ENCODE data around the gene ISL2. TPM values are rescaled to one million over a fixed set of nuclear protein-coding genes. Genes with fewer than 3 reads are reported as not detected.

ISL2 gene
- total and polyA plus RNA-seq, 2 donors (not counting 1 experiment from before 2014, with no cell fraction given), result 0.03 to 0.17 TPM

GRCh38 chr15:76380249-76380648, 43.7 kb downstream of the ISL2 start:
- H2AFZ ChIP-seq (ENCODE audit: low read length), result no peak overlapping the region
- no peaks in the 10 kb centered on the region for H3K79me2 ChIP-seq (ENCODE audit: control insufficient read depth, insufficient read depth, low read length)
- H3K4me1 ChIP-seq (ENCODE audit: control insufficient read depth, extremely low read depth, insufficient read depth, low read length), result no peaks in the 10 kb centered on the region
- no peaks in the 10 kb centered on the region for H3K27me3 ChIP-seq (ENCODE audit: control insufficient read depth, insufficient read depth, low read length)
- H3K27ac ChIP-seq (ENCODE audit: insufficient read depth, low read length), result no peak overlapping the region
- no peaks in the 10 kb centered on the region for H3K36me3 ChIP-seq (ENCODE audit: control insufficient read depth, insufficient read depth, low read length)
- DNase-seq (ENCODE audit: low read depth in 2 of 2), result no peak
- H3K4me2 ChIP-seq (ENCODE audit: extremely low read depth, insufficient read depth, low read length), result no peak overlapping the region
- no peak overlapping the region for H3K4me3 ChIP-seq (replicated peaks in 1 of 4; ENCODE audit: control extremely low read depth in 1 of 4, insufficient read depth in 1 of 4, low read depth in 3 of 4, low read length in 4 of 4)
- H3K9ac ChIP-seq (ENCODE audit: insufficient read depth, low read length), result no peak overlapping the region
- no peak for TF ChIP-seq CTCF (conservative IDR thresholded peaks at IDR 0.05 in 1 of 2, IDR thresholded peaks at IDR 0.05 in 1 of 2; ENCODE audit: low read depth in 1 of 2, low read length in 2 of 2)
- TF ChIP-seq EZH2 (IDR thresholded peaks at IDR 0.05; ENCODE audit: low read length, missing control alignments), result no peak
- H4K20me1 ChIP-seq (ENCODE audit: control insufficient read depth, extremely low read depth, insufficient read depth, low read length), result no peaks in the 10 kb centered on the region
- H3K9me3 ChIP-seq (ENCODE audit: control insufficient read depth, insufficient read depth, low read depth, low read length), result no peaks in the 10 kb centered on the region

GRCh38 chr15:76381366-76381765, 44.8 kb downstream of the ISL2 start:
- no peak for DNase-seq (ENCODE audit: low read depth in 2 of 2)
- no peaks in the 10 kb centered on the region for H3K9me3 ChIP-seq (ENCODE audit: control insufficient read depth, insufficient read depth, low read depth, low read length)
- H4K20me1 ChIP-seq (ENCODE audit: control insufficient read depth, extremely low read depth, insufficient read depth, low read length), result no peaks in the 10 kb centered on the region
- no peaks in the 10 kb centered on the region for H3K36me3 ChIP-seq (ENCODE audit: control insufficient read depth, insufficient read depth, low read length)
- H3K9ac ChIP-seq (ENCODE audit: insufficient read depth, low read length), result no peak overlapping the region
- no peaks in the 10 kb centered on the region for H3K27me3 ChIP-seq (ENCODE audit: control insufficient read depth, insufficient read depth, low read length)
- H3K27ac ChIP-seq (ENCODE audit: insufficient read depth, low read length), result no peak overlapping the region
- no peak overlapping the region for H3K4me3 ChIP-seq (replicated peaks in 1 of 4; ENCODE audit: control extremely low read depth in 1 of 4, insufficient read depth in 1 of 4, low read depth in 3 of 4, low read length in 4 of 4)
- TF ChIP-seq CTCF (conservative IDR thresholded peaks at IDR 0.05 in 1 of 2, IDR thresholded peaks at IDR 0.05 in 1 of 2; ENCODE audit: low read depth in 1 of 2, low read length in 2 of 2), result no peak
- TF ChIP-seq EZH2 (IDR thresholded peaks at IDR 0.05; ENCODE audit: low read length, missing control alignments), result no peak
- H2AFZ ChIP-seq (ENCODE audit: low read length), result no peak overlapping the region
- H3K4me2 ChIP-seq (ENCODE audit: extremely low read depth, insufficient read depth, low read length), result no peak overlapping the region
- no peaks in the 10 kb centered on the region for H3K4me1 ChIP-seq (ENCODE audit: control insufficient read depth, extremely low read depth, insufficient read depth, low read length)
- no peaks in the 10 kb centered on the region for H3K79me2 ChIP-seq (ENCODE audit: control insufficient read depth, insufficient read depth, low read length)

- H3K4me1 ChIP-seq (ENCODE audit: control insufficient read depth, extremely low read depth, insufficient read depth, low read length), result no peaks in the 10 kb centered on the region
- no peak overlapping the region for H3K9ac ChIP-seq (ENCODE audit: insufficient read depth, low read length)
- H3K4me3 ChIP-seq (replicated peaks in 1 of 4; ENCODE audit: control extremely low read depth in 1 of 4, insufficient read depth in 1 of 4, low read depth in 3 of 4, low read length in 4 of 4), result no peak overlapping the region
- no peak overlapping the region for H3K27ac ChIP-seq (ENCODE audit: insufficient read depth, low read length)
- no peaks in the 10 kb centered on the region for H3K27me3 ChIP-seq (ENCODE audit: control insufficient read depth, insufficient read depth, low read length)
- H2AFZ ChIP-seq (ENCODE audit: low read length), result no peak overlapping the region
- TF ChIP-seq EZH2 (IDR thresholded peaks at IDR 0.05; ENCODE audit: low read length, missing control alignments) (no peak), CTCF (conservative IDR thresholded peaks at IDR 0.05 in 1 of 2, IDR thresholded peaks at IDR 0.05 in 1 of 2; ENCODE audit: low read depth in 1 of 2, low read length in 2 of 2) (no peak)
- no peak overlapping the region for H3K4me2 ChIP-seq (ENCODE audit: extremely low read depth, insufficient read depth, low read length)
- H4K20me1 ChIP-seq (ENCODE audit: control insufficient read depth, extremely low read depth, insufficient read depth, low read length), result no peaks in the 10 kb centered on the region
- no peaks in the 10 kb centered on the region for H3K36me3 ChIP-seq (ENCODE audit: control insufficient read depth, insufficient read depth, low read length)
- no peaks in the 10 kb centered on the region for H3K9me3 ChIP-seq (ENCODE audit: control insufficient read depth, insufficient read depth, low read depth, low read length)
- no peaks in the 10 kb centered on the region for H3K79me2 ChIP-seq (ENCODE audit: control insufficient read depth, insufficient read depth, low read length)
- DNase-seq (ENCODE audit: low read depth in 2 of 2), result no peak
Observed at GRCh38 chr15:76382987-76383728, 46.6 kb downstream of the ISL2 start.

Measured in fibroblast of lung (primary cell).